Activated B cell treated with CpG ODN at 0.5 μM for 24 hours (primary cell): ENCODE measurements around the gene PTMA. TPM values are rescaled to one million over a fixed set of nuclear protein-coding genes. Genes with fewer than 3 reads are reported as not detected.
"Not testable (repeated sequence)": the region's sequence is repeated elsewhere in the genome, so short reads cannot be mapped to it uniquely, and the experiment has no call there.

Experiments used
- ATAC-seq: fragments of 200-7000 bp; cut with Tn5 transposase; one replicate; pipeline ENCODE4 v1.10.0; 2021; ENCODE audit warnings: low read depth, mild to moderate bottlenecking, moderate library complexity
- CTCF ChIA-PET: fragments of 350-600 bp; sonication (Branson Sonifier 250); formaldehyde crosslinking; loops from one replicate; lab custom pipeline; 2021; ENCODE audit warnings: antibody characterized with exemption; lab: Charles Lee
- POLR2A ChIA-PET: fragments of 350-600 bp; sonication (Branson Sonifier 250); formaldehyde crosslinking; loops from one replicate; lab custom pipeline; 2021; ENCODE audit warnings: antibody characterized with exemption; lab: Charles Lee
- DNase-seq: peaks from one replicate; pipeline ENCODE4 v3.0.0; 2022
- H3K27ac Mint-ChIP-seq: one replicate; pipeline ENCODE4 v1.8.0; 2020; ENCODE audit warnings: mixed read lengths
- H3K27me3 Mint-ChIP-seq: one replicate; pipeline ENCODE4 v1.8.0; 2021; ENCODE audit warnings: mixed read lengths
- H3K36me3 Mint-ChIP-seq: one replicate; pipeline ENCODE4 v1.8.0; 2021; ENCODE audit warnings: low read depth, mixed read lengths
- H3K4me1 Mint-ChIP-seq: one replicate; pipeline ENCODE4 v1.8.0; 2021; ENCODE audit warnings: mixed read lengths
- H3K4me3 Mint-ChIP-seq: one replicate; pipeline ENCODE4 v1.8.0; 2020; ENCODE audit warnings: mild to moderate bottlenecking, mixed read lengths
- H3K9me3 Mint-ChIP-seq: one replicate; pipeline ENCODE4 v1.8.0; 2020; ENCODE audit warnings: mixed read lengths
- CTCF ChIP-seq: fragments of 200-600 bp; IDR thresholded peaks from one replicate; pipeline ENCODE4 v1.8.0; 2022; ENCODE audit warnings: antibody characterized with exemption, mild to moderate bottlenecking
- intact Hi-C: fragments of 100-400 bp; cut with micrococcal nuclease; formaldehyde crosslinking; loops from one replicate; pipeline ENCODE4 v1.15.1; 2024
- total RNA-seq: library from RNA; stranded (reverse); gene quantifications from 2 replicates; pipeline ENCODE4 v1.2.3, GENCODE V29; 2022

The PTMA gene
- total RNA-seq, 1 donor from 2014 or later = 1,531 TPM

GRCh38 chr2:231709981-231710798, 1.9 kb downstream of the PTMA start:
- ATAC-seq (peak; percentile 13), DNase-seq (peak; percentile 99)
- Mint-ChIP-seq H3K27me3 (no peaks in the 10 kb centered on the region), H3K4me1 (peaks cover 57% of the 10 kb centered on the region), H3K4me3 (peak overlapping the region; percentile 91), H3K36me3 (peaks cover 52% of the 10 kb centered on the region), H3K27ac (peak overlapping the region; percentile 94), H3K9me3 (no peaks in the 10 kb centered on the region)
- intact Hi-C loops = no loop called here
- CTCF ChIA-PET = interaction anchor here (0.7 to 4.6 kb wide), 6 partner anchors 24 to 103 kb away, joined by 3 to 28 read pairs (median 13); no protein-coding TSS in a partner anchor
- POLR2A ChIA-PET = interaction anchor here (0.6 to 12.2 kb wide), 8 partner anchors 11 to 246 kb away, joined by 3 to 717 read pairs (median 160); partner anchors contain the start of gene NCL
- no peak for TF ChIP-seq CTCF

GRCh38 chr2:231710799-231711676, 2.7 kb downstream of the PTMA start:
- intact Hi-C loops = no loop called here
- TF ChIP-seq CTCF = no peak
- H3K27me3 Mint-ChIP-seq = no peaks in the 10 kb centered on the region
- CTCF ChIA-PET = interaction anchor here (7.0 to 7.9 kb wide), 2 partner anchors 31 to 98 kb away, joined by 118 to 429 read pairs; no protein-coding TSS in a partner anchor
- peak overlapping the region; percentile 91 for H3K4me3 Mint-ChIP-seq
- H3K27ac Mint-ChIP-seq = peak overlapping the region; percentile 93
- no peaks in the 10 kb centered on the region for H3K9me3 Mint-ChIP-seq
- POLR2A ChIA-PET = interaction anchor here (1.1 to 12.2 kb wide), 8 partner anchors 8 to 194 kb away, joined by 3 to 376 read pairs (median 97); partner anchors contain the start of gene PDE6D
- peaks cover 55% of the 10 kb centered on the region for H3K36me3 Mint-ChIP-seq
- H3K4me1 Mint-ChIP-seq = peaks cover 58% of the 10 kb centered on the region
- no peak for ATAC-seq
- peak; percentile 36 for DNase-seq

GRCh38 chr2:231711677-231712450, 3.5 kb downstream of the PTMA start:
- intact Hi-C loops = no loop called here
- peak overlapping the region; percentile 91 for H3K4me3 Mint-ChIP-seq
- no peak for DNase-seq
- no peaks in the 10 kb centered on the region for H3K9me3 Mint-ChIP-seq
- peak overlapping the region; percentile 93 for H3K27ac Mint-ChIP-seq
- ATAC-seq = no peak
- ChIA-PET POLR2A (interaction anchor here (0.9 to 12.2 kb wide), 9 partner anchors 9 to 248 kb away, joined by 3 to 376 read pairs (median 13); partner anchors contain the start of genes NCL and PDE6D), CTCF (interaction anchor here (1.1 to 7.9 kb wide), 3 partner anchors 32 to 99 kb away, joined by 5 to 429 read pairs (median 118); no protein-coding TSS in a partner anchor)
- peaks cover 49% of the 10 kb centered on the region for H3K36me3 Mint-ChIP-seq
- H3K27me3 Mint-ChIP-seq = no peaks in the 10 kb centered on the region
- TF ChIP-seq CTCF = no peak
- peaks cover 56% of the 10 kb centered on the region for H3K4me1 Mint-ChIP-seq

- intact Hi-C loops = not testable (repeated sequence)
- POLR2A ChIA-PET = interaction anchor here (0.9 to 12.2 kb wide), 10 partner anchors 8 to 249 kb away, joined by 3 to 376 read pairs (median 20); partner anchors contain the start of genes NCL and PDE6D
Measured at GRCh38 chr2:231712451-231713021, 4.2 kb downstream of the PTMA start.

GRCh38 chr2:231713406-231713729, 5.0 kb downstream of the PTMA start:
- Mint-ChIP-seq H3K36me3 (peaks cover 42% of the 10 kb centered on the region), H3K4me1 (peaks cover 66% of the 10 kb centered on the region), H3K4me3 (peak overlapping the region; percentile 55), H3K27ac (peak overlapping the region; percentile 91)
- intact Hi-C loops, H3K27me3 Mint-ChIP-seq, H3K9me3 Mint-ChIP-seq, ATAC-seq, DNase-seq: not testable (repeated sequence)
- ChIA-PET CTCF (interaction anchor here (0.8 to 7.9 kb wide), 12 partner anchors 16 to 319 kb away, joined by 3 to 429 read pairs (median 4); partner anchors contain the start of gene COPS7B), POLR2A (interaction anchor here (0.8 to 12.2 kb wide), 11 partner anchors 8 to 249 kb away, joined by 3 to 376 read pairs (median 17); partner anchors contain the start of genes NCL and PDE6D)

More at GRCh38 chr2:231712451-231713021, 4.2 kb downstream of the PTMA start:
- CTCF ChIA-PET = interaction anchor here (1.0 to 7.9 kb wide), 4 partner anchors 32 to 111 kb away, joined by 3 to 429 read pairs (median 62); no protein-coding TSS in a partner anchor
- Mint-ChIP-seq H3K36me3 (peaks cover 44% of the 10 kb centered on the region), H3K4me1 (peaks cover 59% of the 10 kb centered on the region), H3K27ac (peak overlapping the region; percentile 93), H3K4me3 (peak overlapping the region; percentile 91)
- not testable (repeated sequence) for H3K27me3 Mint-ChIP-seq, H3K9me3 Mint-ChIP-seq
- DNase-seq (peak; percentile 57), ATAC-seq (peak; percentile 6)
